IMR-90 (cell line): ENCODE data around the gene TRPM4. TPM values are rescaled to one million over a fixed set of nuclear protein-coding genes. Genes with fewer than 3 reads are reported as not detected.

Source experiments
- ATAC-seq: fragments of 200-7000 bp; cut with Tn5 transposase; 2 replicates; pipeline ENCODE4 v1.9.1; 2020; ENCODE audit warnings: low read depth, mild to moderate bottlenecking, moderate library complexity
- BruUV-seq: library from RNA; stranded (reverse); fragments of 400-500 nt; replicated peaks from 2 replicates; lab custom pipeline; 2021; lab: Mats Ljungman, UMichigan
- CTCF ChIA-PET: fragments of 300-600 bp; formaldehyde crosslinking; extraction: SDS; loops from one replicate; lab custom pipeline; 2021; ENCODE audit warnings: antibody characterized with exemption; lab: Yijun Ruan, JAX
- POLR2A ChIA-PET: fragments of 300-600 bp; sonication (Branson Sonifier 250); formaldehyde crosslinking; loops from one replicate; lab custom pipeline; 2022; ENCODE audit warnings: antibody characterized with exemption; ENCODE audit not compliant: unreplicated experiment; lab: Charles Lee
- DNase-seq: peaks from one replicate; pipeline ENCODE4 v3.0.0; 2013
- H2AFZ ChIP-seq: replicated peaks from 2 replicates; pipeline ENCODE3; 2013; ENCODE audit warnings: low read length, mild to moderate bottlenecking; ENCODE audit not compliant: poor library complexity
- H2AK5ac ChIP-seq: 2 replicates; pipeline ENCODE4 v1.6.1; 2013; ENCODE audit warnings: low read depth, low read length, inconsistent platforms
- H2AK9ac ChIP-seq: replicated peaks from 2 replicates; pipeline ENCODE3; 2013; ENCODE audit warnings: mild to moderate bottlenecking, low read depth, low read length, moderate library complexity; ENCODE audit not compliant: poor library complexity
- H2BK120ac ChIP-seq: 2 replicates; pipeline ENCODE4 v1.6.1; 2013; ENCODE audit warnings: low read depth, low read length, inconsistent platforms
- H2BK15ac ChIP-seq: 3 replicates; pipeline ENCODE4 v1.6.1; 2013; ENCODE audit warnings: low read depth, low read length, inconsistent platforms
- H2BK20ac ChIP-seq: 2 replicates; pipeline ENCODE4 v1.6.1; 2013; ENCODE audit warnings: low read depth, mild to moderate bottlenecking, inconsistent platforms, low read length, moderate library complexity
- H2BK5ac ChIP-seq: 2 replicates; pipeline ENCODE4 v1.6.1; 2013; ENCODE audit warnings: mild to moderate bottlenecking, low read depth, low read length, inconsistent platforms; ENCODE audit not compliant: poor library complexity, severe bottlenecking
- H3K14ac ChIP-seq: replicated peaks from 2 replicates; pipeline ENCODE4 v1.6.1; 2013; ENCODE audit warnings: low read depth, low read length, inconsistent platforms
- H3K18ac ChIP-seq: 2 replicates; pipeline ENCODE4 v1.6.1; 2013; ENCODE audit warnings: low read depth, low read length, control low read depth
- H3K23ac ChIP-seq: 2 replicates; pipeline ENCODE4 v1.6.1; 2013; ENCODE audit warnings: low read depth, low read length, inconsistent platforms
- H3K27ac ChIP-seq: 2 replicates; pipeline ENCODE4 v1.5.1; 2013; ENCODE audit warnings: mild to moderate bottlenecking, control low read depth, low read length; ENCODE audit not compliant: insufficient read depth
- H3K27me3 ChIP-seq: 2 replicates; pipeline ENCODE4 v1.6.1; 2013; ENCODE audit warnings: low read length; ENCODE audit not compliant: control insufficient read depth, insufficient read depth
- H3K36me3 ChIP-seq: 2 replicates; pipeline ENCODE4 v1.6.1; 2013; ENCODE audit warnings: low read length, mixed read lengths; ENCODE audit not compliant: control insufficient read depth, insufficient read depth
- H3K4ac ChIP-seq: 2 replicates; pipeline ENCODE4 v1.6.1; 2013; ENCODE audit warnings: low read depth, low read length, inconsistent platforms
- H3K4me1 ChIP-seq: 2 replicates; pipeline ENCODE4 v1.6.1; 2013; ENCODE audit warnings: low read length, mixed read lengths; ENCODE audit not compliant: control insufficient read depth, insufficient read depth
- H3K4me2 ChIP-seq: 2 replicates; pipeline ENCODE4 v1.6.1; 2013; ENCODE audit warnings: low read depth, mild to moderate bottlenecking, control low read depth, low read length, moderate library complexity
- H3K4me3 ChIP-seq: 2 replicates; pipeline ENCODE4 v1.5.1; 2013; ENCODE audit warnings: low read depth, mild to moderate bottlenecking, control low read depth, low read length, moderate library complexity; ENCODE audit not compliant: insufficient read depth
- H3K56ac ChIP-seq: 2 replicates; pipeline ENCODE4 v1.6.1; 2013; ENCODE audit warnings: low read length, inconsistent platforms; ENCODE audit not compliant: insufficient read depth; ENCODE audit errors: extremely low read depth
- H3K79me1 ChIP-seq, 2 experiments: 2 replicates each; pipeline ENCODE4 v1.6.1; 2013; ENCODE audit warnings: low read length in 2 of 2, inconsistent platforms in 1 of 2, low read depth in 1 of 2
- H3K9ac ChIP-seq: 2 replicates; pipeline ENCODE4 v1.6.1; 2013; ENCODE audit warnings: low read depth, low read length, control low read depth
- H3K9me1 ChIP-seq: 2 replicates; pipeline ENCODE4 v1.6.1; 2013; ENCODE audit warnings: low read length, inconsistent platforms; ENCODE audit not compliant: insufficient read depth
- H3K9me3 ChIP-seq: 2 replicates; pipeline ENCODE4 v1.6.1; 2013; ENCODE audit warnings: low read length; ENCODE audit not compliant: control insufficient read depth, insufficient read depth
- H4K20me1 ChIP-seq: 2 replicates; pipeline ENCODE4 v1.6.1; 2013; ENCODE audit warnings: low read length, inconsistent platforms; ENCODE audit not compliant: insufficient read depth
- H4K5ac ChIP-seq: 2 replicates; pipeline ENCODE4 v1.6.1; 2013; ENCODE audit warnings: mild to moderate bottlenecking, low read depth, low read length, control low read depth
- H4K8ac ChIP-seq, 2 experiments: 2 replicates each; pipeline ENCODE4 v1.6.1; 2013; ENCODE audit warnings: low read depth in 2 of 2, low read length in 2 of 2, control low read depth in 1 of 2, inconsistent platforms in 1 of 2
- H4K91ac ChIP-seq: 2 replicates; pipeline ENCODE4 v1.6.1; 2013; ENCODE audit warnings: low read depth, low read length, inconsistent platforms; ENCODE audit not compliant: insufficient read depth
- USF2 ChIP-seq: fragments of 150-350 bp; IDR thresholded peaks from 2 replicates; pipeline ENCODE4 v1.6.1; 2017; ENCODE audit warnings: mild to moderate bottlenecking, antibody characterized with exemption, low read length, low read depth
- WGBS, 2 experiments: methylation state at CpG; one replicate each; pipeline versions ENCODE4 v1.1.5 to v1.1.7; 2013; ENCODE audit warnings: missing lambda C conversion rate in 2 of 2; ENCODE audit not compliant: insufficient read length in 1 of 2; ENCODE audit errors: extremely low coverage in 2 of 2; 5-methylcytosine and 5-hydroxymethylcytosine counted together
- dilution Hi-C: fragments of 300-500 bp; cut with HindIII; formaldehyde crosslinking; loops from one replicate; pipeline ENCODE4 v1.14.3; 2018; ENCODE audit warnings: low sequenced_read_pairs; ENCODE audit not compliant: unreplicated experiment
- in situ Hi-C: fragments of 300-500 bp; cut with MboI; formaldehyde crosslinking; loops from 3 replicates; pipeline ENCODE4 v1.14.3; 2019; ENCODE audit warnings: low sequenced_read_pairs, inconsistent platforms, mixed read lengths
- intact Hi-C: fragments of 100-400 bp; cut with micrococcal nuclease; formaldehyde crosslinking; loops from 2 replicates; pipeline ENCODE4 v1.10.0; 2022
- polyA plus RNA-seq, 3 experiments: library from polyadenylated mRNA; depleted of rRNA; stranded (reverse); fragments of >200 nt; gene quantifications; 2 replicates each; pipeline ENCODE4 v1.2.3, GENCODE V29; 2012; ENCODE audit warnings: low replicate concordance in 1 of 3
- total RNA-seq: library from RNA; depleted of rRNA; stranded (reverse); fragments of >200 nt; gene quantifications from 2 replicates; pipeline ENCODE4 v1.2.3, GENCODE V29; 2012

The TRPM4 gene
- total and polyA plus RNA-seq, 2 of the 4 experiments (the other 2 are of a cell fraction), result 2.2 to 19.7 TPM

GRCh38 chr19:49155005-49155819 lies 2.4 kb upstream of the TRPM4 start, which contains the start of gene HRC:
TSS of gene HRC (minus strand) at chr19:49155396. CDS start at chr19:49155237, 159 bp downstream.
- Histone ChIP-seq H4K5ac (no peak within 1 kb of the TSS), H4K20me1 (no peaks in the 10 kb centered on the region), H3K9me1 (peaks cover 5% of the 10 kb centered on the region; the same call in 1 of the 2 replicates), H2AK5ac (no peak within 1 kb of the TSS), H3K36me3 (no peaks in the 10 kb centered on the region), H3K9me3 (no peaks in the 10 kb centered on the region), H3K79me1 (peaks cover 8 to 21% of the 10 kb centered on the region in 2 experiments; a peak in 3 of 4 replicates), H3K4me3 (no peak within 1 kb of the TSS), H3K56ac (no peak within 1 kb of the TSS), H2BK15ac (no peak within 1 kb of the TSS), H2BK120ac (no peak within 1 kb of the TSS), H2AK9ac (peak within 1 kb of the TSS; percentile 26), H3K4ac (no peak within 1 kb of the TSS), H3K4me1 (peaks cover 2% of the 10 kb centered on the region; the same call in 1 of the 2 replicates), H3K23ac (no peak within 1 kb of the TSS), H2BK20ac (no peak within 1 kb of the TSS), H3K14ac (no peak within 1 kb of the TSS), H2BK5ac (no peak within 1 kb of the TSS), H4K91ac (no peak within 1 kb of the TSS), H3K4me2 (no peak within 1 kb of the TSS), H3K27ac (no peak within 1 kb of the TSS), H4K8ac (no peak within 1 kb of the TSS), H3K9ac (no peak within 1 kb of the TSS), H2AFZ (no peak within 1 kb of the TSS), H3K18ac (no peak within 1 kb of the TSS), H3K27me3 (peaks cover 8% of the 10 kb centered on the region; the same call in 1 of the 2 replicates)
- CTCF ChIA-PET, result no interaction called here
- intact Hi-C loops (no loop called here), dilution Hi-C loops (no loop called here), in situ Hi-C loops (no loop called here)
- no peak for TF ChIP-seq USF2
- DNase-seq (no peak), ATAC-seq (no peak)
- BruUV-seq, result no TSS peak
- 47% methylated on average over 10 of the region's 19 CpGs; no CpG with 5 or more reads in 1 of the 2 experiments for WGBS, 2 experiments
- POLR2A ChIA-PET, result no interaction called here
